22Rv1 (cell line): ENCODE measurements around the gene POLQ.

ENCODE experiments used
- CTCF ChIP-seq: fragments of 450-650 bp; IDR thresholded peaks from 2 replicates; pipeline ENCODE4 v1.5.1; 2017; ENCODE audit warnings: mild to moderate bottlenecking
- ZFX ChIP-seq: fragments of 450-650 bp; IDR thresholded peaks from 2 replicates; pipeline ENCODE4 v1.6.1; 2017; ENCODE audit warnings: antibody characterized with exemption, borderline replicate concordance

GRCh38 chr3:121531269-121531668 is 14.5 kb downstream of the POLQ start:
- no peak for TF ChIP-seq CTCF
- TF ChIP-seq ZFX = no peak
